AG09309 (cell line): ENCODE data around the gene DEFB132.

ENCODE experiments used
- DNase-seq: peaks from one replicate; pipeline ENCODE4 v3.0.0-alpha.2; 2010; ENCODE audit warnings: low read depth
- H3K4me3 ChIP-seq: 2 replicates; pipeline ENCODE4 v1.5.1; 2011; ENCODE audit warnings: mild to moderate bottlenecking, low read depth, low read length, moderate library complexity; ENCODE audit not compliant: control insufficient read depth
- TF ChIP-seq, protein P1 (sequence below): IDR thresholded peaks from 2 replicates; pipeline ENCODE4 v1.5.1; 2011; ENCODE audit warnings: mild to moderate bottlenecking, low read depth, low read length, inconsistent platforms; ENCODE audit not compliant: insufficient read depth, control insufficient read depth; ENCODE audit errors: missing control alignments

DEFB132 gene

DNA sequence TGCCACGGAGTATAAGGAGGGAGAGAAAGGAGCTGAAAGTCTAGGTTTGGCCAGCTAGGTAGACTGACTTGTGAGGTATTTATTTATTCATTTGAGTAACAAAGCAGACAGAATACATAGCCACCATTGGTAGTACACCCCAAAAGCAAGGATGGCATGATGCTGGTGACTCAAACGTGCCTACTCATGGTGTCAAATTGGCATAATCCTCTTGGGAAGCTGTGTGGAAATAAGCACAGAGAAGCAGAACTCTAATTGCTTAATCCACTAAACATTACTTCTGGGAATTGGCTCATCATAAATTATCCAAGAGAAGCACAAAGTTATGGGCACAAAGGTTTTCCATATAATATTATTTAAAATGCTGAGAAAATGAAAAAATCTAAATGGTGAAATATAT, 2.5 kb downstream of the DEFB132 start:
- DNase-seq: no peak
- TF ChIP-seq, protein P1, sequence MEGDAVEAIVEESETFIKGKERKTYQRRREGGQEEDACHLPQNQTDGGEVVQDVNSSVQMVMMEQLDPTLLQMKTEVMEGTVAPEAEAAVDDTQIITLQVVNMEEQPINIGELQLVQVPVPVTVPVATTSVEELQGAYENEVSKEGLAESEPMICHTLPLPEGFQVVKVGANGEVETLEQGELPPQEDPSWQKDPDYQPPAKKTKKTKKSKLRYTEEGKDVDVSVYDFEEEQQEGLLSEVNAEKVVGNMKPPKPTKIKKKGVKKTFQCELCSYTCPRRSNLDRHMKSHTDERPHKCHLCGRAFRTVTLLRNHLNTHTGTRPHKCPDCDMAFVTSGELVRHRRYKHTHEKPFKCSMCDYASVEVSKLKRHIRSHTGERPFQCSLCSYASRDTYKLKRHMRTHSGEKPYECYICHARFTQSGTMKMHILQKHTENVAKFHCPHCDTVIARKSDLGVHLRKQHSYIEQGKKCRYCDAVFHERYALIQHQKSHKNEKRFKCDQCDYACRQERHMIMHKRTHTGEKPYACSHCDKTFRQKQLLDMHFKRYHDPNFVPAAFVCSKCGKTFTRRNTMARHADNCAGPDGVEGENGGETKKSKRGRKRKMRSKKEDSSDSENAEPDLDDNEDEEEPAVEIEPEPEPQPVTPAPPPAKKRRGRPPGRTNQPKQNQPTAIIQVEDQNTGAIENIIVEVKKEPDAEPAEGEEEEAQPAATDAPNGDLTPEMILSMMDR: no peak
- no peak overlapping the region for H3K4me3 ChIP-seq

DNA sequence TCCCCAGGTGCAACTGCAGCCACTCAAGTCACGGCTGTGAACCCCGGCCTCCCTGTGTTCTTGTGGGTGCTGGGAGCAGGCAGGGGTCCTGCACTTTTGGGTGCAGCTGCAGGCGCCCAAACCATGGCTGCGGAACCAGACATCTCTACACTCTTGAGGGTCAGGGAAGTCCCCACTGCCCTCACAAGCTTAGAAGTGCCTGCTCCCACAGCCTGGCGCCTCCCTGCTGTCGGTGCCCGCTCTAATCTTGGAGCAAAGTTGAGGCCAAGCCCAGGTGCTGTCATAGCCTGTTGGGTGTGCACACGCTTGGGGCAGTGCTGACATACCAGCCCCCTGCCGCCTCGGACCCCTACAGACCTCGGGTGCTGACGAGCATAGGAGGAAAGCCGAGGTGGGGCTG, 6.2 kb downstream of the DEFB132 start:
- TF ChIP-seq, protein P1: no peak

DNA sequence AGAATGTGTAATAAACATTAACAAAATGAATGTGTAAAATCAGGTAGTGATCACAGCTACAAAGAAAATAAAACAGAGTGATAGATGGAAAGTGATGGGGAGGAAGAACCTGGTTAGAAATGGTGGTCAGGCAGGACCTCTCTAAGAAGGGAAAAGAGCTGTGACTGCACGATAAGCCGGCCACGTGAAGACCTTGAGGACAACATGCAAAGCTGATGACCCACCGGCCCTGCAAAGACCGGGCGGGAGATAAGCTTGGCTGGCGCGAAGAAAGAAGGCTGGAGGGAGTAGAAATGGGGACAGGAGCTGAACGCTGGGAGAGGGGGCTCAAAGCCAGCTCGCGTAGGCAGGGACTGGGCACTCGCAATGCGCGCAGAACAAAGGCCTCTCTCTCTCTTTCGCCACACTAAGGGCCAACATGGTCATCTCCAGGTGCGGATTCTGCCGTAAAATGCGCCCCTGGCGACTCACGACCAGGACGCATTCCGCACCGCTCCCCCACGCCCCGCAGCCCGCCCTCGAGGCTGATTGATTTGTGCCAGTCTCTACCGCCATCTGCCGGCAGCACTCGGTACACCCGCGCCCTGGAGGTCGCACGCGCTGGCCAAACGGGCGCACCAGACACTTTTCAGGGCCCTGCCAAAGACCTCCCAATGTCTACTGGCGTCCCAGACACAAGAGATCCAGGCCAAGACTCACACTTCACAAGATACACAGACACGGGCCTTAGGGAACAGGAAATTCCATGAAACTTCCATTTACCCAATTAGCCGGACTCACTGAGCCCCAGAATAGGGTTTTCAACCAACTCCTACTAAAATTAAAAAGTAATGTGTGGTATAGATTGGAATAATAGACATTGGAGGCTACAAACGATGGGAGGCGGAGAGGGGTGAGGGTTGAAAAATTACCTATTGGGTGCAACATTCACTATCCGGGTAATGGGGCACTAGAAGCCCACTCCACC, 9.4 kb downstream of the DEFB132 start:
- TF ChIP-seq, protein P1: peak; percentile 98
- H3K4me3 ChIP-seq: peak overlapping the region; percentile 54
- peak; percentile 3 for DNase-seq

More for the DNA sequence above, 6.2 kb downstream of the DEFB132 start:
- H3K4me3 ChIP-seq: no peak overlapping the region
- no peak for DNase-seq

DNA sequence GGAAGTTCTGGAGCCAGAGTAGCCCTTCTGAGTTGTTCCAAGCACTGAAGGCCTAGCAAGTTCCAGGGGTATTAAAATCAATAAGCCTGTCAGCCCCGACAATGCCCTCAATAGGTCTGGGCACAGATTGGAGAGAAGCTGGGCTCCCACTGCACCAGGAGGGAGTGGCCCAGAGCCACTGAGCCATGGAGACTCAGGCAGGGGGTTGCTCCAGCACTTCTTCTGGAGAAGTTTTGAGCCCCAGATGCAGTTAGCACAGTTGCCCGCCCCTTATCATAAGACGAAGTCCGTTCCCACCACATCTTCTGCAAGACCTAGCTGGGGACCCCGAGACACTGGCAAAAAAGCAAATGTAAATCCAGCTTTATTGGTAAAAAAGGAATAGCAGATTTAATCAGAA, 13.0 kb downstream of the DEFB132 start:
- TF ChIP-seq, protein P1: no peak
- no peak overlapping the region for H3K4me3 ChIP-seq
- no peak for DNase-seq

DNA sequence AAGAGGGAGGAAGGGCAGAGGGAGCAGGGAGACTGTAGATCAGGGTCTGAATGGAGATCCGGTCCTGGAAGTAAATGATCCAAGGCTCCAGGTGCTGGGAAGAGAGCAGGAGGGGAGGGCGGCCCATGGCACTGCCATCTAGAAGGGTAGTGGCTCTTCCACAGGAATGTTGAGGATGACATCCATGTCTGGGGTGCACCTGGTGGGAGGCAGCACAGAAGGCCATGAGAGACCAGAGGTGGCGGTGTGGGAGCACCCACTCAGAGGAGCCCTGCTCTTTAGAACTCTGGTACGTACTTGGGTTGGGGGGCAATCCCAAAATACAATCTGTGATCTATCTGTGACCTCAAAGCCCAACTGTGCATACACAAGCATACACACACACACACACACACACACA, 13.5 kb downstream of the DEFB132 start:
- TF ChIP-seq, protein P1: no peak
- DNase-seq: no peak
- no peak overlapping the region for H3K4me3 ChIP-seq

DNA sequence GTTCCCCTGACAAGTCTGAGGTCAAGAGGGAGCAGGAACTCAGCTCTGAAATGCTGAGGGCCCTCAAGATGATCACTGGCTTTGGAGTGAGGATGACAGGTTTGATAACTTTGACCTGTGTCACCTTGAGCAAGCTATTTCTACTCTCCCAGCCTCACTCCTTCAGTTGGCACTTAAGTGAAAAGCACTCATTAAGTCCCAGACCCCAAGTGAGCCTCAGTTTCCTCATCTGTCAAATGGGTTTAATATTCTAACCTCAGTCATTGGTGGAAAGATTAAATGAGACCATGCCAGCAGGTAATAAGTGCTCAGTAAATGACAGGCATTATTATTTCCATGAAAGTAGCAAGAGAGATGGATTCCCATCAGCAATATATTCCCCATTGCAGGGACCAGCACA, 14.0 kb downstream of the DEFB132 start:
- DNase-seq: no peak
- H3K4me3 ChIP-seq: no peak overlapping the region

More for the DNA sequence above, 14.0 kb downstream of the DEFB132 start:
- TF ChIP-seq, protein P1: no peak
